Endodermal cell (in vitro differentiated cells): ENCODE measurements around the gene PHF21B. TPM values are rescaled to one million over a fixed set of nuclear protein-coding genes. Genes with fewer than 3 reads are reported as not detected.
A peak's percentile ranks its signal among the peaks of the same experiment; 100 is the strongest.

ENCODE experiments used
- DNase-seq: peaks from one replicate; pipeline ENCODE4 v3.0.0-alpha.2; 2017
- H3K27ac ChIP-seq: 2 replicates; pipeline ENCODE4 v1.5.1; 2013; ENCODE audit warnings: mild to moderate bottlenecking, low read depth, low read length, moderate library complexity
- H3K27me3 ChIP-seq: 2 replicates; pipeline ENCODE4 v1.6.1; 2013; ENCODE audit warnings: mild to moderate bottlenecking, low read length, moderate library complexity; ENCODE audit not compliant: insufficient read depth, control insufficient read depth, poor library complexity, severe bottlenecking
- H3K36me3 ChIP-seq: 2 replicates; pipeline ENCODE4 v1.7.0; 2013; ENCODE audit warnings: mild to moderate bottlenecking, low read length, moderate library complexity; ENCODE audit not compliant: control insufficient read depth, insufficient read depth
- H3K4me1 ChIP-seq: one replicate; pipeline ENCODE4 v1.7.0; 2013; ENCODE audit warnings: low read length; ENCODE audit not compliant: control insufficient read depth, insufficient read depth
- H3K4me3 ChIP-seq: 2 replicates; pipeline ENCODE4 v1.5.1; 2013; ENCODE audit warnings: mild to moderate bottlenecking, low read length, moderate library complexity
- H3K9ac ChIP-seq: 2 replicates; pipeline ENCODE4 v1.6.1; 2013; ENCODE audit warnings: mild to moderate bottlenecking, low read length, moderate library complexity; ENCODE audit not compliant: poor library complexity, severe bottlenecking; ENCODE audit errors: extremely low read depth
- H3K9me3 ChIP-seq: 2 replicates; pipeline ENCODE4 v1.6.1; 2013; ENCODE audit warnings: mild to moderate bottlenecking, low read length, moderate library complexity; ENCODE audit not compliant: control insufficient read depth
- H3K27ac Mint-ChIP-seq: 2 replicates; pipeline ENCODE4 v1.8.0; 2020; ENCODE audit warnings: mixed read lengths
- H3K27me3 Mint-ChIP-seq: 2 replicates; pipeline ENCODE4 v1.8.0; 2021; ENCODE audit warnings: mild to moderate bottlenecking, mixed read lengths; ENCODE audit not compliant: insufficient read depth
- H3K36me3 Mint-ChIP-seq: 2 replicates; pipeline ENCODE4 v1.8.0; 2020; ENCODE audit warnings: low read depth, mixed read lengths
- H3K4me1 Mint-ChIP-seq: 2 replicates; pipeline ENCODE4 v1.8.0; 2020; ENCODE audit warnings: mixed read lengths
- H3K4me3 Mint-ChIP-seq: 2 replicates; pipeline ENCODE4 v1.8.0; 2020; ENCODE audit warnings: mild to moderate bottlenecking, moderate library complexity, mixed read lengths
- H3K9me3 Mint-ChIP-seq: 2 replicates; pipeline ENCODE4 v1.8.0; 2020; ENCODE audit warnings: mild to moderate bottlenecking, mixed read lengths
- CTCF ChIP-seq: fragments of 200-600 bp; sonication (generic); conservative IDR thresholded peaks from 2 replicates; pipeline ENCODE4 v1.5.0; 2021; ENCODE audit warnings: antibody characterized with exemption, mild to moderate bottlenecking
- WGBS, 2 experiments: methylation state at CpG; one replicate each; pipeline versions ENCODE4 v1.1.5 to v1.1.7; 2013; ENCODE audit warnings: missing lambda C conversion rate in 2 of 2, mixed read lengths in 1 of 2; ENCODE audit not compliant: insufficient coverage in 1 of 2, insufficient read length in 1 of 2; 5-methylcytosine and 5-hydroxymethylcytosine counted together
- total RNA-seq, 2 donors: library from RNA; stranded (reverse); fragmentation: NEBNext Ultra II Directional in 1 of 2; extraction: Animal tissue kit (Norgen Biotek cat#: 25700) in 1 of 2; gene quantifications; 2 replicates in 1 of 2; 3 replicates in 1 of 2; pipeline ENCODE4 v1.2.1, GENCODE V29; 2021

PHF21B gene
- total RNA-seq, 2 donors from 2014 or later: 57.5 to 69.2 TPM

- no peaks in the 10 kb centered on the region for H3K27me3 ChIP-seq
- no peak overlapping the region for H3K4me3 Mint-ChIP-seq
- peaks cover 26% of the 10 kb centered on the region for H3K36me3 Mint-ChIP-seq
- no peaks in the 10 kb centered on the region for H3K9me3 ChIP-seq
- H3K4me1 Mint-ChIP-seq: no peaks in the 10 kb centered on the region
- no peak overlapping the region for H3K9ac ChIP-seq
- peak; percentile 38 for DNase-seq
- H3K36me3 ChIP-seq: peaks cover 32% of the 10 kb centered on the region
- H3K9me3 Mint-ChIP-seq: no peaks in the 10 kb centered on the region
- H3K4me3 ChIP-seq: no peak overlapping the region
- TF ChIP-seq CTCF: no peak
- 95% methylated on average over 7 of the region's 7 CpGs for WGBS, 2 experiments
- H3K27ac Mint-ChIP-seq: no peak overlapping the region
- H3K27me3 Mint-ChIP-seq: no peaks in the 10 kb centered on the region
- no peaks in the 10 kb centered on the region for H3K4me1 ChIP-seq
- H3K27ac ChIP-seq: no peak overlapping the region
Measured at GRCh38 chr22:44893731-44894080, 116.1 kb downstream of the PHF21B start.

DNA sequence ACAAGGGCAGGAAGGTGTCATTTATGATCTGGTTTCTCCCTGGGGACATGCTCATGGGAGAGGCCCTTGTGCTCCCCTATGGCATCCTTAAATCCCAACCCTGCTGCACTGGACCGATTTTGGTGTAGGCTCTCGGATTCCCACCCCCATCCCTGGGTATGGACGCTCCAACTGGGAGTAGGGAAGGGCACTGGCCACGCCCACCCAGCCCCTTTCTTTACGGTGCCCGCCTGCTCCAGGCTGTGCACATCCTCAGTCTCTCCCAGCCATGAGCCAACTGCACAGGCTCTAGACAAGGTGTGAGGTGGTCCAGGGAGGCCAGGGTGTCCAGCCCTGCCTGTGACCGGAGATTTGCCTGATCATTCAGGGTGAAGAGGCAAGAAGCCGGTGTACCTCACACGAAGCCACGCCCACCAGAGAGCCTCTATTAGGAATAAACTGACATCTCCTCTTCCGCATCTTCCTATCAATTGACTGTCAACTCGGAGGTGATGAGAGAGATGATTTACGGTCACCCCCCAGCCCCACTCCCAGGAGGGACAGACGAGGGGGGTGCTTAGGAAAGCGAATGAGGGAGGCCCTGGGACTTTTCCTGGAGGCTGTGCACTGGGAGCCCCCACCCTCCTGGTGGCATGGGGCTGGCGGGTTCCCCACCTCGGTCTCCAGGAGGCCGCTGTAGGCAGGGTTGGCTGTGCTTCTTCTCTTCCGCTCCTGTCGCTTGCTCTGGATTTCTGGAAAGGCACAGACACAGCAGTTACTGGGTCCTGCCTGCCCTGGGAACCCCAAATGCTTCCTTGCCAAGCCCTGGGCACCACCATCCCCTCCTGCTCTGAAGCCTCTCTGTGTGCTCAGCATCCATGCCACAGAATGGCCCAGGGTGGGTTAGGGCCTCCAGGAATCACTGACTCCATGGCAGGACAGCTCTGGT is 116.7 kb downstream of the PHF21B start:
- Histone ChIP-seq H3K27me3 (no peaks in the 10 kb centered on the region), H3K9me3 (no peaks in the 10 kb centered on the region), H3K4me1 (no peaks in the 10 kb centered on the region), H3K4me3 (no peak overlapping the region), H3K27ac (no peak overlapping the region), H3K36me3 (peaks cover 32% of the 10 kb centered on the region), H3K9ac (no peak overlapping the region)
- peak; percentile 38 for DNase-seq
- H3K4me1 Mint-ChIP-seq: no peaks in the 10 kb centered on the region
- H3K27me3 Mint-ChIP-seq: no peaks in the 10 kb centered on the region
- H3K36me3 Mint-ChIP-seq: peaks cover 27% of the 10 kb centered on the region
- H3K4me3 Mint-ChIP-seq: no peak overlapping the region
- WGBS, 2 experiments: 94 to 96% methylated on average over 12 to 20 of the region's 20 CpGs
- no peaks in the 10 kb centered on the region for H3K9me3 Mint-ChIP-seq
- H3K27ac Mint-ChIP-seq: no peak overlapping the region
- TF ChIP-seq CTCF: no peak

- Mint-ChIP-seq H3K4me1 (no peaks in the 10 kb centered on the region), H3K9me3 (no peaks in the 10 kb centered on the region), H3K36me3 (peaks cover 25% of the 10 kb centered on the region), H3K27me3 (no peaks in the 10 kb centered on the region), H3K27ac (no peak overlapping the region), H3K4me3 (no peak overlapping the region)
- Histone ChIP-seq H3K27me3 (no peaks in the 10 kb centered on the region), H3K9ac (no peak overlapping the region), H3K27ac (no peak overlapping the region), H3K4me1 (no peaks in the 10 kb centered on the region), H3K4me3 (no peak overlapping the region), H3K9me3 (no peaks in the 10 kb centered on the region), H3K36me3 (peaks cover 29% of the 10 kb centered on the region)
- peak; percentile 37 for DNase-seq
- no peak for TF ChIP-seq CTCF
- WGBS, 2 experiments: 91 to 100% methylated on average over 9 to 13 of the region's 13 CpGs
Measured at GRCh38 chr22:44892243-44892642, 117.6 kb downstream of the PHF21B start.
